LNCAP (cell line): Measurements from ENCODE around the gene CNOT10.

Experiments
- TF ChIP-seq, protein P1 (sequence below): fragments of 450-650 bp; IDR thresholded peaks from 2 replicates; pipeline ENCODE4 v1.5.1; 2017; ENCODE audit warnings: mild to moderate bottlenecking

CNOT10 gene

DNA sequence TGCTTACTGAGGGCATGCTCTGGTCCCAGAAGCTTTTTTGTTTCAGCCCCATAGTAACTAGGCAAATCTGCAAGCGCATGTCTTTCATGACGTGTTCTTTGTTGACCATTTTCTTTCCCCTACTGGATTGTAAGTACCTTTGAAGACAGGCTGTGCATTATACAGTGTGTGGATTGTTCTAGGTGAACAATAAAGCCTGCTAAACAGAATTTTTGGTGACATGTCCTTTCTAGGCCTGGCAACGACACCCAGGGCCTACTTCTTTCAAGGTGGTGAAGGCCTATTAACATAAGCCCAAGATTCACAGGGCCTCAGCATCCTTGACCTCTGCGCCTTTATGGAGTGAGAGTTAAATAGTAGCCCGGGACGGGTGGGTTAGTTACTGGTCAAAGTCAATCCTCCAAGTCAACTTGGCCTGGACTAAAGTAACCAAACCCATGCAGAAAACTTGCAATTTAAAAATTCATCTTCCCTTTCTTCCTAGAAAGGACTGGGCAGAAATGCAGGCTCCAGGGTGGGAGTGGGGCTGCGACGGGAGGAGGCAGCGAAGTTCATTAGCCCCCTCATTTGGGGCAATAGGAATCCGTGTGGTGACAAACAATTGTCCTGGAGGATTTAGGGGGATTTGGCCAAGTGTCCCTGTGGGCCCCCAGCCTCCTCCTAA, 95.2 kb downstream of the CNOT10 start:
- TF ChIP-seq, protein P1, sequence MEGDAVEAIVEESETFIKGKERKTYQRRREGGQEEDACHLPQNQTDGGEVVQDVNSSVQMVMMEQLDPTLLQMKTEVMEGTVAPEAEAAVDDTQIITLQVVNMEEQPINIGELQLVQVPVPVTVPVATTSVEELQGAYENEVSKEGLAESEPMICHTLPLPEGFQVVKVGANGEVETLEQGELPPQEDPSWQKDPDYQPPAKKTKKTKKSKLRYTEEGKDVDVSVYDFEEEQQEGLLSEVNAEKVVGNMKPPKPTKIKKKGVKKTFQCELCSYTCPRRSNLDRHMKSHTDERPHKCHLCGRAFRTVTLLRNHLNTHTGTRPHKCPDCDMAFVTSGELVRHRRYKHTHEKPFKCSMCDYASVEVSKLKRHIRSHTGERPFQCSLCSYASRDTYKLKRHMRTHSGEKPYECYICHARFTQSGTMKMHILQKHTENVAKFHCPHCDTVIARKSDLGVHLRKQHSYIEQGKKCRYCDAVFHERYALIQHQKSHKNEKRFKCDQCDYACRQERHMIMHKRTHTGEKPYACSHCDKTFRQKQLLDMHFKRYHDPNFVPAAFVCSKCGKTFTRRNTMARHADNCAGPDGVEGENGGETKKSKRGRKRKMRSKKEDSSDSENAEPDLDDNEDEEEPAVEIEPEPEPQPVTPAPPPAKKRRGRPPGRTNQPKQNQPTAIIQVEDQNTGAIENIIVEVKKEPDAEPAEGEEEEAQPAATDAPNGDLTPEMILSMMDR, result no peak

DNA sequence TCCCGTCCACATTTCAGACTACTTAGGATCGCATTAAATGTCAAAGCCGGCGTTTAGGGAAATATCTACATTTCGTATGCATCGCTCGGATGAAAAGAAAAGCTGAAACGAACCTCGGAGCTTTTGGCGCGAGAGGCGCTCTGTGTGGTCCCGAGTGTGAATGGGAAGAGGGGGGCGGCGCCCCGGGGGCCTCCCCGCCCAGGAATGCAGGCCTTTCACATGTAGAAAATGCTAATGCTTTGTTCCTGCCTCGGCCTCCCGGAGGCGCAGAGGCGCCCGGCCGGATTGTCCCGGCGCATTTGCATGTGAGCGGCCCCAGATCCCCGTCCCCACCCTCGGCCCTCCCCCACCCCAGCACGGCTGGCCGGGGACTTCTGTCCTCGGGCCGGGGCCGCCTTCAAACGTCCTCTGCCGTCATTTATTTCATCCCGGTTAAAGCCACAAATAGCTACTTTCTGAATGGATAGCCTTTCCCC, 95.8 kb downstream of the CNOT10 start:
- TF ChIP-seq, protein P1, result no peak

DNA sequence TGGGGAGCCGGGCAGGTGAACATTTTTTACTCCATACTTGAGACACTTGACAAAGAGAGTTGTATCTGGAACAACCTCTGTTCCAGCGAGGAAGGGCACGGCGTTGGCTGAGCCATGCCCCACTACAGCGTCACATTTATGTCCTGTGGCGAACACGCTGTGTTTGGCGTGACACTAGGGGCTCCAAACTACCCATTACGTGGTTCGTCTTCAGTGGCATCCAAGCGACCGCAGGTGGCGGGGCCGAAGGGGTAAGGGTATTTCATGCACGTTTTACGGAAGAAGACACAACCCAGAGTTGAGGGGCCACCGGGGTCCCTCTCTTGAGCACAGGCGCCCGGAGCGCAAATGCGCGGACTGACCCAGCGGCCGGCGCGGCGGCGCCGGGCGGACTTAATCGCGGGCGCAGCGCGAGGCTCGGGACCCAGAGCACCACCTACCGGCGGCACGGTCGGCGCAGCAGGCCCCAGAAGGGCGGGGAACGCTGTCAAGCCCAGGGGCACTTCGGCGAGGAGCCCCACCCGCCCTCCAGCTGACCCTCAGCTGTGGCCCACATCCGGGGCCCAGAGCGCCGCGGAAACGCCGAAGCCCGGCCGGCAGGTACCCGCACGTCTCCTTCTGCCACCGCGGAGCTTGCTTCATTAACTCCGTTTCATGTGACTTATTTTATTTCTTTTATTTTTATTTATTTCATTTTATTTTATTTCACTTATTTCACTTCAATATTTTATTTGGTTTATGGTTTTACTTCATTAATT, 96.4 kb downstream of the CNOT10 start:
- TF ChIP-seq, protein P1, result peak; percentile 92

DNA sequence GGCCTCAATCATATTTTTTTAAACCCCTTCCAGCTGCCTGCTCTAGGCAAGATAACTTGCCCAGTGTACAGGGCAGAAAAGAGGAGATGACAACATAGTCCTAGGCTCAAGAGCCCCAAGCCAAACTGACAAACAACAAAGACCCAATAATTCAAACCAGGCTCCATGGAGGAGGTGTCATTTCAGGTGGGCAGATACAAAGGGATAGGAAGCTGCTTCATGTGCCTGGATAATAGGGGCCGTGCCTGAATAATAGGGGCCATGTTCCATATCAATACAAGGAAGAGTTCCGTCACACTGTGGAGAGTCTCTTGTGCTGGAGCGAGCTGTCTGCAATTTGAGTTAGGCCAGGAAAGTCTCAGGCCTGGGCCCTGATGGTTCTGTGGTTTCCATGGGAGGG, 97.4 kb downstream of the CNOT10 start:
- TF ChIP-seq, protein P1, result no peak

DNA sequence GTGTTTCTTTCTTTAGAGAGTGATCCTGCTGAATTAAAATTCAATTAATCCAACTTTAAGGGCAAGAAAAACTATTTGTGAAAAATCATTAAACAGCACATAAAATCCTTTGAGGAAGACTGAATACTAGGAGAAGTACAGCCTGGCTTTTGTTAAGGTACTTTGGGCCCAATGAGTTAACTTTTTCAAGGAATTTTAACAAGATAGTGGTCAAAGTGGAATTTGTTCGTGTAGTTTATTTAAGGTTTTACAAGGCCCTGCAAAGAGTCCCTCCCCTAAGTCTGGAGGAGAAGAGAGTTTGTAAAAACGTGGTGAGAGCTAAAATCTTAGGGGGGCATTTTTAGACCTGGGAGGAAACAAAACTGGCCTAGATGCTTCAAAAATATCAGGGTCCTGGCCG, 106.8 kb downstream of the CNOT10 start:
- TF ChIP-seq, protein P1, result no peak

DNA sequence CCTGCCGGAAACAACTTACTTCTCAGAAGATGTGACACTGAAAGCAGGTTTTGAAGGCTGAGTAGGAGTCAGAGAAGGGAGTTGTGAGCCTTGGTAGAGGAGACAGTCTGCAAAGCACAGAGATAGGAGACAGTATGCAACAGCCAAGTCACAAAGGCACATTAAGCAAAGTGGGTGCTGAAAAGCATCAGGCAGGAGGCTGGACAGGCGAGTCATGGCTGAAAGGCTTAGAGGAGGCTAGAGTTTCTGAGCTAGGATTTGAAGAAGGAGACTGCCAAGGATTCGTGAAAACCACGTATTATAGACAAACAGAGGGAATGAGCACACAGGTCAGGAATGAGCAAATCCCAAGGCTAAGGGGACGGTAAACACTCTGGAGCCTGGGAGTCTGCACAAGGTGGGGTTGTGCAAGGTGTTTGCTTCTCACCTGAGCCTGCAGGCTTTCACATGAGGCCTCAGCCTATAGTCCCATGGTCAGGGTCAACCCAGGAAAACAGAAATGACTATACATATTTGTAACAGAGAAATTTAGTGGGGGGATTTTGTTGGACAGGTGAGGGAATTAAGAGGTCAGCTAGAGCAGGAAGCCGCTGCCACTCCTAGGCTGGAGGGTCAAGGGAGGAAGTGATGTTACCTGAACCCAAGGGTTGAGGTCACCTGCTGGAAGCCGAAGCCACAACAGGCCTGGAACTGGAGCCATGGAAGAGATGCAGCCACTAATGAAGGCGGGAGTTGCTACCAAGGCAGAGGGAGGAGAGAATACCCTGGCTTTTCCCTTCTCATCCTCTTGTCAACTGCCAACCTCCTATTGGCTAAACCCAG, 109.7 kb downstream of the CNOT10 start:
- TF ChIP-seq, protein P1, result no peak

DNA sequence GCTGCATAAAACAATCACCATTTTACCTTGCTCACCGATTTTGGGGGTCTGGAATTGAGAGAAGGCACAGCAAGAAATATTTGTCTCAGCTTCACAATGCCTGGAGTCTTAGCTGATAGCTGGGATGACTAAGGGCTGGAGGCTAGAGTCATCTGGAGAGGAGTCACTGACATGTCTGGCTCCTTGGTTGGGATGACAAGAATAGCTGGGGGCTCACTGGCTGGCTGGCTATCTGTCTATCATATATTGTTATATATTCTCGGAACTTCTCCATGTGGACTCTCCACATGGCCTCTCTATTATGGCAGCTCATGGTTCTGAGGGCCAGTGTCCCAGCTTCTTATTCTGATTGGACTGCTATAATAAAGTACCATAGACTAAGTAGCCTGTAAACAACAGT, 112.8 kb downstream of the CNOT10 start:
- TF ChIP-seq, protein P1, result no peak
